Stimulated activated CD4-positive, alpha-beta T cell treated with anti-CD3 and anti-CD28 coated beads, Interleukin-12 subunit alpha, Interleukin-12 subunit beta, amount 100 ng/mL, for 4 hours (primary cell): Measurements from ENCODE around the gene MINDY4.

ENCODE experiments used
- DNase-seq: peaks from one replicate; pipeline ENCODE4 v3.0.0-alpha.2; 2020

Gene MINDY4

DNA sequence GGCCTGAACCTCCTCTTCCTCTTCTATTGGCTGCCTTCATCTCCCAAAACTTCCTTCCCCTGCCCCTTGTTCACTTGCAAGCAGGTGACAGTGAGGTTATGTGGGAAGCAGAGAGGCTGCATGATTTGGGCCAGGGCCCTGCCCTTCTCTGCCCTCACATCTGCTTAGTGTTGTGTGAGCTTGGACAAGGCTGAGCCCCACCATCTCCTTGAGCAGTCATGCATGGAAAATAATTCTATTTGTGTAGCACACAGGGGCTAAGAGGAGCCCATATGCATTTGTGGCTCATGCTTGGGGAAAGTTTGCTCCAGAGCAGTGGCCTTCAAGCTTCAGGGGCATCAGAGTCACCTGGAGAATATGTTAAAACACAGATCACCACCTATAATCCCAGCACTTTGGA lies 113.7 kb downstream of the MINDY4 start:
- DNase-seq: no peak

DNA sequence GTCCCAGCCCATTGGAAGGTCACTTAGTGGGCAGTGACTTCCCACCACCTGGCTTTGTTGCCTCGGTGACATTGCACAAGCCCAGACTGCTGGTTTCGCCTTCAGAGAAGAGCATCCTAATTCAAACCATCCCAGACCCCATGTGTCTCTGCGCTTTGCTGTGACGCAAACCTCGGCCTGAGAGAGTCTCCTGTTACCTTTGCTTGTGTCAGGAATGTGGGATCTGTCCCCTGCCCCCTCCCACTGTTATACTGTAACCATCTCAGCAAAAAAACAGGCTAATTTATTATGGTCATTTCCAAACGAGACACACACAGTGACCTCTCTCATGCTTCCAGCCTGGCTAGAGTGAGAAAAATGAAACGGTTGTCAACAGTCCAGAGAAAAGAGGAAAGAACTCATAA lies 115.4 kb downstream of the MINDY4 start:
- DNase-seq: no peak

DNA sequence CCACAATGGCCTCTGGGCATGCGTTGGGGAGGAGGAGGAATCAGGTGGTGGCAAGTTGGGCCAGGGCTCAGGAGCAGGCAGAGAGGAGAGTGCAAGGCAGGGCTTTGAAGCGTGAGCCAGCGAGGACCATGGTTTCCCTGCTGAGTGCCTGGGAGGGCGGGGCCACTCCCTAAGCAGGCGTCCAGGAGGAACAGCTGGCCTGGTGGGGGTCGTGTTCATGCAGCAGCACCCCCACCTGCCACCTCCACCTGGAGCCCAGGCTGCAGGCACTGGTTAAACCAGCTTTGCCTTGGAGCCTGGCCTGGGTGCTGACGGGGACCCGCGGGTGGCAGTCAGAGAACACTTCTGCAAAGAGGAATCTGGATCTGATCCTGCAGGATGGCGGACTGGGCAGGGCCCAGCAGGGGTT lies 116.3 kb downstream of the MINDY4 start:
- no peak for DNase-seq

DNA sequence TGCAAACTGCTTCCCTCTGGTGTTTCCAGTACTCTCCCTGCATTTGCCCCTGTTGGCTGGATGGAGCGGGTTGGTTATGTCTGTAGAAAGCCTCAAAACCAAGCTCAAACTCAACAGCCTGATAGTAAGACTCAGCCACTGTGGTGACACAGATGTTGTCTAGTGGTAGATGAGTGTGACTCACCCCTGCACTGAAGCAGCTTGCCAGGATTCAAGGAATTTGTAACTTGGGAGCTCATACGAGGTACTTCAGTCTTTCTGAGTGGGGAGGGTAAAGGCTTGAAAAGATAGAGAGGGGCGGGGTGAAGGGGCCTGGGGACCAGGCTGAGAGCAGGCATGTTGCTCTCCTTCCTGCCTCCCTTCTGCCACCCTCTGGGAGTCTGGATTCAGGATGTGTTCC lies 117.5 kb downstream of the MINDY4 start:
- DNase-seq: no peak

DNA sequence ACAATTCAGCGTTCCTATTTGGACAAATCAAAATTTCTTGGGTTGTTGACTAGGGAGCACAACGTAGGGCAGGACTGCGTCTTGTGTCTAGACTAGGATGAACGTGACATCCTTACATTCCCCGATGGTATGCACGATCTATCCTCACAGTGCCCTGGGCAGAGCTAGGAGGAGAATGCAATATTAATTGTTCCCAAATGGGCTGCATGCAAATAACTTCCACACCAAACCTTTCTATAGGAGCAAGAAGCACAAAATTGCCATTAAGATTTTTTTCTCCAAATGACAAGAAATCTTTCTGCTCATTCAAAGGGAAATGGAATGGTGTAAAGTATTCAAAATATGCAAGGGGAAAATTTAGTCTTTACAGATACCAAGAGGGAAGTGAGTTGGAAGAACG lies 119.0 kb downstream of the MINDY4 start:
- no peak for DNase-seq

DNA sequence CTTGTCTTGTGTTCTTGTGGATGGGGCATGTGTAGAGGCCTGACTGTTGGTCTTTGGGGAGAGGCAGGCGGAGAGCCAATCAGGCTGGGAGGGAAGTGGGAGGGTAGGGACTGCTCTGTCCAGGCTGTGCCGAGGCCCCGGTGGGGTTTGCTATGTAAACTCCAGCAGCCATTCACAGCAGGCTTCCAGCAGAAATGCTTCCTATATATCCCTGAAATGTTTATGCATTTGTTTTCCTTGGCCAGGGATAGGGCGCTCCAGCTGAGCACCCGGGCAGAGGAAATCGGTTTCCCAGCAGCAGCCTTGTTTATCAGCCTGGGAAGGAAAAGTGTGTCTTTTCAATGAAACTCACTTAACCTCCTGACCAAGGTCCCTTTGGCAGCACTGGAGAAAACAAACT lies 122.1 kb downstream of the MINDY4 start:
- DNase-seq: no peak

DNA sequence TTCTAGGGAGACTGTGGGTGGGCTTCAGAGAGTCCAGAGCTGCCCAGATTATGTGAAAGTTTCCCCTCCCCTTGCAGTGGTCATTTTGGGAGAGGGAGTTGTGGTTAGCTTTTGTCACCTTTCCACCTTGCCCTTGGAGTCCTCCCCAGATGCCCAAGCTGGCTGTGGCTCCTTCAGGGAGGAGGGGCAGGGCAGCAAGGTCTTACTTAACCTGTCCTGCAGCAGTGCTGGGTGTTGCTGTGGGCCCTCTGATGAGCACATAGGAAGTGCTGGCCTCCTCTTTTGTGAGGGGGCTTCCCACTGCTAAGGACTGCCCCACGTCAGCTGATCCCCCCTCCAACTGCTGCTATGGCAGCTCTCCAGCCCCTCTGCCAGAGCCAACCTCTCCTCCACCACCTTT lies 122.8 kb downstream of the MINDY4 start:
- DNase-seq: no peak

DNA sequence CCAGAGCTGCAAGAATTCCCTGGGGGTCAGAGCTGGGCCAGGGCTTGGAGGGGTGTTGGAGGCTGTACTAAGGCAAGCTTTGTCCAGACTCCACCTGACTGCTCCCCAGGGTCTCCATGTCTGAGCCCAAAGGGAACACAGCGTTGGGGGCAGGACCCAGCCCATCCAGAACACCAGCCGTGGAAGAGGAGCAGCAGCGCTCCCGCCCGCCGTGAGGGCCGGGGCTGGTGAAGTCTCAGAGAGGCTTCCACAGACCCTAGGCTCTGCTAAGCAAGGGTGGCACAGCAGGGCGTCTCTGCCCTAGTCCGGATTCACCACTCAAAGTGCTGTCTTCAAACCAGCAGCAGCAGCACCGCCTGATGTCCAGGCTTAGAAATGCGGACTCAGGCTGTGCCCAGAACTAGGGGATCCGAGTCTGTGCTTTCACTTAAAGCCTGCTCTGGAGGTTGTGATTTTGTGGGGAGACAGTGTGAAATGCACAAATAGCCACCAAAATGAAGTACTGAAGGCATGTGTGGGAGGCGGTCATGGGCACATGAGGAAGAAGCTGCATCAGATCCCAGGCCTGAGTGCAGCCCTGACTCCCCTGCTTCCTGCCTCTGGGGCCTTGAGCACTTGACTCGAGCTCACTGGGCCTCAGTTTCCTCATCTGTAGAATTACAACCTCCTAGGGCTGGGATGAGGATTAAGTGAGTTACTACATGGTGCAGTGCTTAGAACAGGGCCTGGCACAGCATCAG lies 123.8 kb downstream of the MINDY4 start:
- no peak for DNase-seq

DNA sequence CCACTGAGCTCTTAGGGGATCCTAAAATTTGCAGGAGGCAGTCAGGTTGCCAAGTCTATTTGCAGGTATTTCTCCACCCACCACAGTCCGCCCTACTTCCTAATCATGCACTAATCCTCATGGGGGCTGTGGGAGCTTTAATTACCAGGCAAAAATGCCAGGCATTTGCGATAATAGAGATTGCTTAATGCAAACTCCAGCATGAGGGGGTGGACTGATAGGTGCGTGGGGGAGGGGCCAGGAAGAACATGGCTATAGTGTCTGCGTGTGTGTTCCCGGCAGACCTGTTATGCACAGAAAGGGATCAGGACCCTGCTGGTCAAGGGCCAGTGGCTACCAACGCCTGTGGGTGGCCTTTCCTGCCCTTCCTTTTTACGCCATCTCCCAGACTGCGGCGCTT lies 124.8 kb downstream of the MINDY4 start:
- DNase-seq: no peak

DNA sequence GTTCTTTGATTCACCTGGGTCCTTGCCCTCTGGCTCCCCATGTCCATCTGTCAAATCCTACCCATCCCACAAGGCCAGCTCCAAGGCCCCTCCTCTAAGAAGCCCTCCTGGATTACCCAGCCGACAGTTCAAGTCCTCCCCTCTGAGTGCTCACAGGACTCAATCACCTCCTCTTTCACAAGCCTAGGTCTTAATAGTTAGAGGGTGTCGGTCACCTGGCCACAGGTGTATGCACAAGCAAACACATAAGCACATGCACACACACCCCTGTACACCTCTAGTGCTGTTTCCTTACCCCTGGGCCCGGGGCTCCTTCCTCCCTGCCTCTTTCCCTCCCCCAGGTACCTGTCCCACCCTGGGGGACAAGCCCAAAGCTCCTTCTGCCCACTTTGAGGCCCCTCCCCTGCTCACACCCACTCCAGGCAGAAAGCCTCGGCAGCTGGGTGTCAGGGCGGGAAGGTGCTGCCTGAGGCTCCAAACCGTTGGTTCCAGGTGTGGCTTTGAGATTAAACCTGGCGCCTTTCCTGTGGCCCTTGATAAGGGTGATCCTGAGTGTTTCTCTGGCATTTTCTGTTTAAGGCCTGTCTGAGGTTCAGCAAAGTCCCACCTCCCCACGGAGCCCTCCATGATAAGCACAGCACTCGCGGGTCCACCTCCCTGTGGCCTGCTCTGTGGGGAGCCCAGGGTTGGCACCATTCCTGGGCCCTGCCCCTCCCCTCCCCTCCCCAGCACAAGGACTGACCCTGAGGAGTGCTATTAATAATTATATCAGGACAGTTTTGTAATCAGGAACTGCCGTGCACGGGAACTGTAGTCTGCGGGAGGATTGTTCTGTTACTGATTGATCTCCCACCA lies 125.8 kb downstream of the MINDY4 start:
- no peak for DNase-seq

DNA sequence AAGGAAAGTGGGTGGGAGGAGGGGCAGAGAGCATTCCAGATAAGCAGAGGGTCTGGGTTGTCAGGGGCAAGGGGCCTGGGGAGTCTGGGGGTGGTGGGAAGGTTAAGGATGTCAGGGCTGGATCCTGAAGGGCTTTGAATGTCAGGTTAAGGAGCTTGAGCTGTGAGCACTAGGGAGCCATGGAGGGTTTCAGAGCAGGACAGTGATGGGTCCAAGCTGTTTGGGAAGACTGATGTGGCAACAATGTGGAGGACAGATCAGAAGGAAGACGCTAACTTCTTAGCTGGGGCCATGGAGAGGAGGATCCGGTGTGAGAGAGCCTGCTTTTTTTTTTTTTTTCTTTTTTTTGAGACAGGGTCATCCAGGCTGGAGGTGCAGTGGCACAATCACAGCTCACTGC lies 126.6 kb downstream of the MINDY4 start:
- DNase-seq: no peak

DNA sequence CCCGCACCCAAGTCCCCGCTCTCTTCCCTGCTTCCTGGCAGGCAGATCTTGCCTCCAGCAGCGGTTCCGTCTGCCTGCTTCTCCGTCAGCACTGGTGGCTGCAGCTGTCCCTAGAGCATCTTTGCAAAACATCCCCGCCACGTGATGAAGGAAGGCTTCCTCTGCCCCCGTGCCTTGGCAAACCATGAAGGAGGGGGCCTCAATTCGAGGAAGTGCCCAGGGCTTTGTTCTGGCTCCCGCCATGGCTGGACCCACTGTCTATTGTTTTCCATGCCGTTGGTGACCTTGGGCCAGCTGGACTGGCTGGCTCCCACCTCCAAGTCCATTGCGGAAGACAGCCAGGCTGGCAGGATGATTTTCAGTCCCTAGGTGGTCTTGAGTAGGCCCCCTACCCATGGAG lies 127.2 kb downstream of the MINDY4 start:
- no peak for DNase-seq

DNA sequence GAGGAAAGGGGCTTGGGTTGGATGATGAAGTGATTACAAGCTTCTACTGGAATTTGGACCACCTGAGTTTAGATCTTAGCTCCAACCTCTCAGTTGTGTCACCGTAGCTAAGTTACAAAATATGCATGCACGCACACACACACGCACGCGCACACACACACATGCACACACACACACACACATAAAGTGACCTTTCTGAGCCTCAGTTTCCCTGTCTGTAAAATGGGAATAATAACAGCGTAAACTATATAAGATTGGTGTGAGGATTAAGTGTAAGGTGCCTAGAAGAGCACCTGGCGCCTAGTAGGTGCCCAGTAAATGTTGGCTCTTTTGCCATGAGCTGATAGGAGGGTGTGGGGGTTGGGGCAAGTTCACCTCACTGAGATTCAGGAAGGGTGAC lies 127.8 kb downstream of the MINDY4 start:
- DNase-seq: no peak

DNA sequence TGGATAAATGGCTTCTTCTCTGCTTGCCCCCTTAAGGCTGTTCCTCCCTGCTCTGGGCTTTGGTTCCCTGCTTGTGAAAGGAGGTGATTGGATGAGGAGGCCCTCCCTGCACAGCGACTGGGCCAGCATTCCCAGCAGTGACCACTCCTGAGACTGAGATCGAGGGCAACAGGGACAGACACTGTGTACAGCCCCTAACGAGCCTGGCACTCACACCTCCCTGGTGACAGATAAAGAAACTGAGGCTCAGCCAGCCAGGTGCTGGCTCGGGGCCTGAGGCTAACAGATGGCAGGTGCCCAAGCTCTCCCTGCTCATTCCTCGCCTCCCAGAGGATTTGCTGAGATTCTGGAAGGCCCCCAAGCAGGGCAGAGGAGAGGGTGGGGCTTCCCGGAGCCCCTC lies 128.4 kb downstream of the MINDY4 start:
- DNase-seq: no peak

DNA sequence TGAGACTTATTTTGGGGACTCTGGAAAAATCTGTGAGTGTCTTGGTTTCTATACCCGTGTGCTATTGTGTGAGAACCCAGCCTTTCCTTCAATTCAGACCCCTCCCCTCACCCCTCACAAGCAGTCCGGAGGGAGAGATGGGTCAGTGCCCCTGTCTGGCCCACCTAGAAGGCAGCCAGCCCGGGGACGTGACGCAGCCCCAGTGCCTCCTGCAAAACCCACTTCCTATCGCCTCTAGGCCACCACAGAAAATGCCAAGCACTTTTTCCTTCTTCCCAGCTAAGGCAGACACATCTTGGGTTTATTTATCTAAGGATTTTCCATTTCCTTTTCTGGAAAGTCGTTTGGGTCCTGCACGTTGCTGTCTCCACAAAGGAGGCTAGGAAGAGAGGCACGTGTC lies 128.8 kb downstream of the MINDY4 start:
- DNase-seq: no peak

DNA sequence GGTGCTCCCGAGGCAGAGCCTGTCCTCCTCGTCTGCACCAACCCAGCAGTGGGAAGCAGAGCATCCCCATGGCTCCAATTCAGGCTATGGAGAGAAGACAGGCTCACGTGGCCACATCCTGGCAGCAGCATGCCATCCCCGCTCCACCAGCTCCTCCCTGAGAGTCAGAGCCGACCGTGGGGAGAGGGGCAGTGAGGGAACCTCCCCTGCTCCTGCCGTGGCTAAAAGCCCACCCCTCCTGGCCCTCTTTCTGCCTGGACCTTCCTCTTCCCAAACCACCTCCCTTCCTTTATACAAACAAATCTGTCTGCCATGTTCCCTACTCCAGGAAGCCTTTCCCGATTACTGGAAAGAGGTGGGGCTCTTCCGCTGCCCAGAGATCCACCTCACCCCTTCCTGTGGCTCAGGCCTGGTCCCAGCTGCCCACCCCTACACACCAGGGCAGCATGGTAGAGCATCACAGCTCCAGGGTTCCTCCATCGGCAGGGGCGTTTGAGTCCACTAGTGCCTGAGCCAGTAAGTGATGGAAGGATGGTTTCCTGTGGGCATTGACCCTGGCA lies 129.7 kb downstream of the MINDY4 start:
- no peak for DNase-seq

DNA sequence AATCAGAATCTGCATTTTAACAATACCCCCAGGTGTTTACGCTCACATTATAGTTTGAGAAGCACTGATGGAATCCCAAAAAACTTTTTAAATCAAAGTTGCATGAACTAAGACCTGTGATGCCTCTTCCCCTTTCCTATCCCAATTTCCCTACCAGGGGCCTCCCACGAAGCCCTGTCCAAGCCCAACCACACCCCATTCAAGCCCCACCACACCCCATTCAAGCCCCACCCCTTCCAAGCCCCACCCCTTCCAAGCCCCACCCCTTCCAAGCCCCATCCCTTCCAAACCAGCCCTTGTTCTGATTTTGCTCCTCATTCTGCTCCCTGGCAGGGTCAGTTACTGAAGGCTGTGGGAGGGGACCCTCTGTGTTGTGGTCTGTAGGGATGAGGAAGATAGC lies 130.6 kb downstream of the MINDY4 start:
- DNase-seq: no peak

DNA sequence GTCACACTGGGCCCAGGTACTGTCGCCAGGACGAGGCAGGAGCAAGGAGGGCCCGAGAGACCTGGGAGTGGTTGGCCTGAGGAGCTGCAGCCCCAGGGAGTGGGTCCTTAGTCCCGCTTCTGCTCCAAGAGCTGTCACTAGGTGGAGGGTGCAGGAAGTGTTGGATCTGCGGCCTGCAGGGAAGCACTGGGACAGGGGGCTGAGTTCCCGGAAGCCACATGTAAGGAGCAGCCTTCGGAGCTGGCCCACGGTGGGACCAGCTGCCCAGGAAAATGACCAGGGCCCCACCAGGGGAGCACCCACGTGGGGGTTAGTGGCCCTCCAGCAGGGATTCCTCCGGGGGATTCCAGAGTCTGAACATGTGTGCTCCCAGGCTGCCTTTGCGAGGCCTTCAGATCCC lies 131.2 kb downstream of the MINDY4 start:
- no peak for DNase-seq

DNA sequence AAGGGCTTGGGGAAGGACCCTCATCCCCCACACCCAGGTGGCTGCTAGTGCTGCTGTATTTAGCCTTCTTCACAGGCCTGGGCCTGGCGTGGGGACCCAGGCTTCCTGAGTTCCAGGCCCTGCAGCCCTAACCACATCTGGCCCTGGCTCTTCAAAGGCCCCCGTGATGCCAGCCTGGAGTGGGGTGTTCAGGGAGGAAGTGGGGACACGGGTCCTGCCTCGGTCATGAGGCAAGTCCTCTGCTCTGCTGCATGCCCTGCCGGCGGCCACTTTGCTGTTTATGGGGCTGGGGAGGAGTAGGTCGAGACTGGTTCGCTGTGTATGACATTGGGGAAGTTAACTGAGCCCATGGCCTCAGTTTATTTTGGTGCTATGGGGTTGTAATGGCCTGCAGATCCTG lies 131.9 kb downstream of the MINDY4 start:
- DNase-seq: no peak

DNA sequence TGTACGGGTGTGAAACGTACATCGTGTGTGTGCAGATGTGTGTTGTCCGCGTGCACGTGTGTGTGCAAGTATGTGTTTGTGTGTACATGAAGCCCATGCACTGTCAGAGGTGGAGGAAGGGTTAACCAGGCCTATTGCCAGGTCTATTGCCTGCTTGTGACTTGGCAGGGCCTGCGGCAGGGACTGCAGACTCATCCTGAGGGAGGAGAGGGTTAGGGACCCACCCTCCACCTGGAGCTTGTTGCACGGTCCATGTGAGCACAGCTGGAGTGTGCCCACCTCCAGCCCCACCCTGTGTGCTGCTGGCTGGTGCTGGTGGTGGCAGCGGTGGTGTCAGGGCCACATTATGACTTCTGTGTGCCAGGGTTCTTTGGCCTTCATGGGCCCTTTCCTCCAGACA lies 133.3 kb downstream of the MINDY4 start:
- DNase-seq: no peak

DNA sequence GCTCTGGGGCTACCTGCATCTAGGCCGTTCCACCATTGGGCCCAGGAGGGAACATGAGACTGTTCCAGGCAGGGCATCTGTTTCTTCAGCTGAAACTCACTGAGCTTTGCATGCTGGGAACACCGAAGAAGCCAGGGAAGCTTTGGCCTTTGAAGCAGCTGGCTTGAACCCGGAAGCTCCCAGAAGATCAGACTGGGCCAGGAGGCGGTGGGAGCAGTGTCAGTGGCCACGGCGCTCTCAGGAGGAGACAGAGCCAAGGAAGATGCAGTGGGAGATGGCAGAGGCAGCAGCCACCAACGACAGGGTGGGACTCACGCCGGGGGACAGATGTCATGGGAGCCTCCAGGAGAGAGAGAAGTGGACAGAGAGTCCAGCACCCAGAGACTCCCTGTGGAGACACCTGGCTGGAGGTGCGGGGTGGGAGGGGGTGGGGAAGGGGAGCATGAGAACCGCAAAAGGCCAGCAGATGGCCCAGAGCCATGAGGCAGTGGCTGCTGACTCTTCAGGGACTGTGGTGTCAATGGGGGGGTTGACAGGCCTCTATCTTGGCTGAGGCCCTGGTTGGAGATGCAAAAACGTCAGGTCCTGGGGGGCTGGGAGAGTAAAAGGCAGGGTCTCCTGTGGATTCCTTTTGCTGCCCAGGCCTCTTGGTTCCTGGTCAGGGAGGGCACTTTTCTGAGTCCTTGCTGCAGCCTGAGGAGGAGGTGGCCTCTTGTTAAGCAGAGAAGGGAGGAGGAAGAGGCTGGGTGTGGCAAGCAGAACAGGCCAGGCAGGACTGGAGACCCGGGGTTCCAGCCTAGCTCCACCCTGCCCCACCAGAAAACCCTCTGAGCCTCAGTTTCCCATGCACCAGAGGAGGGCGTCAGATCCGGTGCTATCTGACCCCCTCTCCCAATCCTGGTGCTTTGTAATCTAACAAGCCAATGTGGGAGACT lies 134.1 kb downstream of the MINDY4 start:
- DNase-seq: no peak

DNA sequence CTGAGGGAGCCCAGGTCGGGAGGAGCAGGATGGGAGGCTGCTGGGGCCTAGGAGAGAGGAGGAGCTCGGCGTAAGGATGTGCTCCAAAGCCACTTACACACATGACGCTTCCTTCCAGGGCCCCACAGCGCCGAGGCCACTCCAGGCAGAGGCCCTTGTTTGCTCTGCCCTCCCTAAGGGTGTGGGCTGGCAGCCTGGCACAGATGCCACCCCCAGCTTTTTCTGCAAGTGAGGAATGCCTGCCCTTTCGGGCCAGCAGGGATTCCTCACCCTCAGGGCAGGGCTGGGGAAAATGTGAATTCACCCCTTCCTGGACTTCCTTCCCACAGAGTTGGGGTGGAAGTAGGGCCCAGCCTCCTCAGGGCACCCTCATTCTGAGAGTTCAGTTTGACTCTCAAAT lies 134.8 kb downstream of the MINDY4 start:
- DNase-seq: no peak
